GM18526 (cell line): ENCODE results near the gene ABCC5.

Source experiments
- POLR2A ChIP-seq: IDR thresholded peaks from 3 replicates; pipeline ENCODE4 v1.6.1; 2011; ENCODE audit not compliant: insufficient read length; ENCODE audit errors: extremely low read depth

ABCC5 gene

DNA sequence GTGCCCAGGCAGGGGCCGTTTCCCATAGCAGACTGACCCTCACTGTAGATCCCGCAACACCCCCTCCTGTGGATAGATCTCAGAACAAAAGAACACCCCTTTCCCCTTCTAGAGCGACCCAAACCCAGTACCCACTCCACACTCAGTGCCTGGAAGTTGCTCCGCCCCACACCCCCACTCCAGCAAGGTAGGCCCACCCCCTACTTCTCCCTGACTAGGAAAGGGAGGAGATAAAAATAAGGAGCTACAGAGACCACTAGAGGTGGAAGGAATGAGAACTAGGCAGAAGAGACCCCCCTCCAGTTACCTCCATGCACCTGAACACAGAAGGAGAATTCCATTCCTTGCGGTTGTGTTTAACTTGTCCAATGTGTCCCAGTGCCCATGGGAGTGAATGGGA is 102.8 kb downstream of the ABCC5 start:
- no peak for TF ChIP-seq POLR2A

- TF ChIP-seq POLR2A, result no peak
Measured at GRCh38 chr3:183913580-183913920, 104.1 kb downstream of the ABCC5 start.

GRCh38 chr3:183912895-183913579 is 104.6 kb downstream of the ABCC5 start:
- no peak for TF ChIP-seq POLR2A

DNA sequence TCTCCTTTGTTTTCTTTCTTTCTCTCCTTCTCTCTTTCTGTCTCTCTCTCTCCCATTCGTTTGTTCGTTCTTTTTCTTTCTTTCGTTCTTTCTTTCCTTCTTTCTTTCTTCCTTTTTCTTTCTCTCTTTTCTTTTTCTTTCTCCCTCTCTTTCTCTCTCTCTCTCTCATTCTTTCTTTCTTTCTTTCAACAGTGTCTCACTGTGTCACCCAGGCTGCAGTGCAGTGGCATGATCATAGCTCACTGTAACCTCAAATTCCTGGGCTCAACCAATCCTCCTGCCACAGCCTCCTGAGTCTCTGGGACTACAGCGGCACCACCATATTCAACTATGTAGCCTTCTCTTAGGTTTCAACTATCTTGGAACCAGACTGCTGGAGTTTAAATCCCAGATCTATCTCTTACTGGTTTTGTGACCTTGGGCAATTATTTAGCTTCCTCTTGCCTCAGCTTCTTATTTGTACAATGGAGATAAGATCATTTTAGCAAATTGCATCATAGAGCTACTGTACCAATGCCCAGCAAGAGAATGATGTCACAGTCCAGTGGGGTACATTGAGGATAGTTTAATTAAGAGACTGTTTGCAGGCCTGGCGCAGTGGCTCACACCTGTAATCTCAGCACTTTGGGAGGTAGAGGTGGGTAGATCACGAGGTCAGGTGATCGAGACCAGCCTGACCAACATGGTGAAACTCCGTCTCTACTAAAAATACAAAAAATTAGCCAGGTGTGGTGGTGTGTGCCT is 105.7 kb downstream of the ABCC5 start:
- TF ChIP-seq POLR2A, result no peak

GRCh38 chr3:183911087-183911486 is 106.6 kb downstream of the ABCC5 start:
- no peak for TF ChIP-seq POLR2A

GRCh38 chr3:183909030-183909600 is 108.6 kb downstream of the ABCC5 start:
- no peak for TF ChIP-seq POLR2A

GRCh38 chr3:183907911-183908331 is 109.8 kb downstream of the ABCC5 start:
- no peak for TF ChIP-seq POLR2A

- no peak for TF ChIP-seq POLR2A
Measured at GRCh38 chr3:183907176-183907575, 110.5 kb downstream of the ABCC5 start.

GRCh38 chr3:183906234-183906921 is 111.3 kb downstream of the ABCC5 start:
- TF ChIP-seq POLR2A, result no peak

DNA sequence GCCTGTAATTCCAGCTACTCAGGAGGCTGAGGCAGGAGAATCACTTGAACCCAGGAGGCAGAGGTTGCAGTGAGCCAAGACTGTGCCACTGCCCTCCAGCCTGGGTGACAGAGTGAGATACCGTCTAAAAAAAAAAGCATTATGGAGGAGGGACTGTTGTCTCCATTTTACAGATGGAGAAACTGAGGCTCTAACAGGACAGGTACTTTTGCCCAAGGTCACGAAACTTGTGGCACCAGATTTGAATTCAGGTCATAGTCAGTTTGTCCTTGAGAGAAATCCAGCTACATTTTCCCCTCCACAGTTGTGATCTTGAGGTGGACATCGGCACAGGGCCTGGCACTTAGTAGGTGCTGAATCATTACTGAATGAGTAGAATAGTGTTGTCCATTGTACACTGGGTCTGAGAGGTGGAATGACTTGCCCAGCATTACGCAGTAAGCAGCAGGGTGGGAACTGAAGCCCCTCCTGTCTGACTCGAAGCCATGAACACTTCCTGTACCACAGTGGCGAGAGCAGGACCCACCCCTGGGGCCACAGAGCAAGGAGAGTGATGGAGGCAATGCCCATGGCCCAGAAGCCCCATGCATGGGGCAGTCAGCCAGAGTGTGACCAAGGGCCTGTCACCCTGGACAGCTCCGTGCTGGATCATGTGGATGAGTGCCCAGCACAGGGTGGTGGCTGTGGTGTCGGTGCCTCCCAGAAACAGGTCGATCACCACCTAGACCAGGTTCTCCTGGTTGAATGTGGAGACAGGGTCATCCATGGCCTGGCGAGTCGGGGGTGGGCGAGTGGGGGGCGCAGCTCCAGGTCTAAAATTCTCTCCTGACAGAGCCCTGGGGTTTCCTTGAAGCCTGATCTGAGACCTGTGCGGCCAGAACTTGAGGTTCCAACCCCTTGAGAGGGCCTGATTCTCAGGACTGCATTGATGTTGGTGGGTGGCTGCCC is 112.6 kb downstream of the ABCC5 start:
- TF ChIP-seq POLR2A, result no peak

DNA sequence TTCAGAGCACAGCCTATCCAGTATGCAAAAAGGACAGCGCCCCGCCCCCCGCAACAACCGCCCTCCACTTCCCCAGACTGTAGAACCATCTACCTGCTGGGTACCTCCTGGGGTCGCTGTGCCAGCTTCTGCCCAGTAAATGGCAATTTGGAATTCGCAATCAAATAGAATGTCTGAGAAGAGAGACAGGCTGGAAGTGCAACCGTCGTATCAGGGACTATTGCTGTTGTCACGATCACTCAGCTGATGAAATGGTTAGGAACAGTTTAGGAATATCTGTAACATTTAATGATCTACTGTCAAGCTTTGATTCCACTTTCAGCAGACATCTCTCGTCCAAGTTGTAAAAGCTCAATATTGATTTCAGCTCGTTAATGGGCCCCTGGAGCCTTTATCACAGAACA is 119.7 kb downstream of the ABCC5 start:
- TF ChIP-seq POLR2A, result no peak

GRCh38 chr3:183897606-183898005 is 120.1 kb downstream of the ABCC5 start:
- TF ChIP-seq POLR2A, result no peak

GRCh38 chr3:183896610-183897009 is 121.1 kb downstream of the ABCC5 start:
- TF ChIP-seq POLR2A, result no peak

- no peak for TF ChIP-seq POLR2A
Measured at GRCh38 chr3:183896184-183896583, 121.5 kb downstream of the ABCC5 start.

- TF ChIP-seq POLR2A, result no peak
Measured at GRCh38 chr3:183895774-183896173, 121.9 kb downstream of the ABCC5 start.
